GM13976 (cell line): ENCODE results near the gene RTF1.

Source experiments
- DNase-seq: peaks from one replicate; pipeline ENCODE4 v3.0.0; 2012; ENCODE audit warnings: low spot score
- CTCF ChIP-seq: IDR thresholded peaks from 2 replicates; pipeline ENCODE4 v1.5.1; 2012; ENCODE audit warnings: borderline replicate concordance, mild to moderate bottlenecking; ENCODE audit not compliant: insufficient read depth; ENCODE audit errors: extremely low read depth, missing control alignments, control extremely low read depth
- in situ Hi-C: fragments of 300-500 bp; cut with MboI; formaldehyde crosslinking; loops from one replicate; pipeline ENCODE4 v1.12.0; 2022; ENCODE audit warnings: low sequenced_read_pairs, mixed read lengths, inconsistent platforms; ENCODE audit not compliant: unreplicated experiment

RTF1 gene

GRCh38 chr15:41511331-41511898 is 94.5 kb downstream of the RTF1 start:
- in situ Hi-C loops, result no loop called here
- DNase-seq, result no peak
- TF ChIP-seq CTCF, result no peak

- DNase-seq, result peak; percentile 65
- no peak for TF ChIP-seq CTCF
- in situ Hi-C loops, result no loop called here
Measured at GRCh38 chr15:41511899-41512369, 95.0 kb downstream of the RTF1 start.

GRCh38 chr15:41512512-41512939 is 95.6 kb downstream of the RTF1 start:
- no peak for TF ChIP-seq CTCF
- in situ Hi-C loops, result no loop called here
- DNase-seq, result no peak

- DNase-seq, result peak; percentile 59
- TF ChIP-seq CTCF, result no peak
- in situ Hi-C loops, result no loop called here
Measured at GRCh38 chr15:41512940-41513505, 96.1 kb downstream of the RTF1 start.

- no peak for TF ChIP-seq CTCF
- no peak for DNase-seq
- in situ Hi-C loops, result no loop called here
Measured at GRCh38 chr15:41513506-41514227, 96.8 kb downstream of the RTF1 start, which contains the start of gene LTK. TSS of gene LTK (minus strand) at chr15:41513827. CDS start at chr15:41513709, 118 bp downstream.

- in situ Hi-C loops, result no loop called here
- no peak for DNase-seq
- TF ChIP-seq CTCF, result no peak
Measured at GRCh38 chr15:41517895-41518449, 101.1 kb downstream of the RTF1 start.
